DND-41 (cell line): Measurements from ENCODE around the gene PLA2G2D.

Experiments used
- ATAC-seq: fragments of 200-7000 bp; cut with Tn5 transposase; 3 replicates; pipeline ENCODE4 v1.9.1; 2021; ENCODE audit warnings: low read depth; ENCODE audit not compliant: insufficient read depth
- DNase-seq: peaks from one replicate; pipeline ENCODE4 v3.0.0-alpha.2; 2020
- H2AFZ ChIP-seq: 2 replicates; pipeline ENCODE4 v1.6.0; 2012; ENCODE audit warnings: low read depth, low read length
- H3K27ac ChIP-seq: 2 replicates; pipeline ENCODE4 v1.5.1; 2012; ENCODE audit warnings: low read length, inconsistent platforms
- H3K27me3 ChIP-seq: fragments of 200-600 bp; sonication (generic); 2 replicates; pipeline ENCODE4 v1.6.0; 2012; ENCODE audit warnings: low read length, mild to moderate bottlenecking, inconsistent platforms; ENCODE audit not compliant: insufficient read depth, poor library complexity
- H3K36me3 ChIP-seq: 2 replicates; pipeline ENCODE4 v1.5.1; 2012; ENCODE audit warnings: low read length, inconsistent platforms; ENCODE audit not compliant: insufficient read depth
- H3K4me1 ChIP-seq: 2 replicates; pipeline ENCODE4 v1.5.1; 2012; ENCODE audit warnings: mild to moderate bottlenecking, low read length; ENCODE audit not compliant: insufficient read depth
- H3K4me2 ChIP-seq: 2 replicates; pipeline ENCODE4 v1.6.0; 2012; ENCODE audit warnings: mild to moderate bottlenecking, moderate library complexity, low read length, inconsistent platforms; ENCODE audit not compliant: insufficient read depth
- H3K4me3 ChIP-seq, 2 experiments: fragments of 200-600 bp in 1 of 2; shearing (Covaris generic) in 1 of 2; 2 replicates each; pipeline ENCODE4 v1.5.1; 2012 to 2016; ENCODE audit warnings: inconsistent platforms in 2 of 2, low read length in 2 of 2, mild to moderate bottlenecking in 2 of 2, low read depth in 1 of 2, moderate library complexity in 1 of 2
- H3K79me2 ChIP-seq: 2 replicates; pipeline ENCODE4 v1.6.0; 2012; ENCODE audit warnings: low read length, inconsistent platforms; ENCODE audit not compliant: insufficient read depth
- H3K9ac ChIP-seq: 2 replicates; pipeline ENCODE4 v1.6.0; 2012; ENCODE audit warnings: low read depth, mild to moderate bottlenecking, inconsistent platforms, low read length, moderate library complexity
- H3K9me3 ChIP-seq: 2 replicates; pipeline ENCODE4 v1.5.1; 2012; ENCODE audit warnings: low read length, moderate library complexity, mild to moderate bottlenecking, inconsistent platforms; ENCODE audit not compliant: insufficient read depth, severe bottlenecking
- H4K20me1 ChIP-seq: 2 replicates; pipeline ENCODE4 v1.6.0; 2012; ENCODE audit warnings: low read length; ENCODE audit not compliant: insufficient read depth
- EZH2 ChIP-seq: IDR thresholded peaks from 3 replicates; pipeline ENCODE4 v1.6.1; 2012; ENCODE audit warnings: borderline replicate concordance, low read depth, mild to moderate bottlenecking, moderate library complexity, low read length, inconsistent platforms; ENCODE audit not compliant: severe bottlenecking
- TF ChIP-seq, protein P1 (sequence below): IDR thresholded peaks from 2 replicates; pipeline ENCODE4 v1.5.1; 2012; ENCODE audit warnings: borderline replicate concordance, low read length, moderate library complexity, mild to moderate bottlenecking; ENCODE audit not compliant: poor library complexity, severe bottlenecking; ENCODE audit errors: extremely low read depth

Gene PLA2G2D

GRCh38 chr1:20072771-20073170 is 46.6 kb downstream of the PLA2G2D start:
- Histone ChIP-seq H4K20me1 (no peaks in the 10 kb centered on the region), H3K4me2 (no peak overlapping the region), H3K79me2 (no peaks in the 10 kb centered on the region), H3K27ac (no peak overlapping the region), H3K4me1 (no peaks in the 10 kb centered on the region), H2AFZ (no peak overlapping the region), H3K4me3 (no peak overlapping the region), H3K27me3 (no peaks in the 10 kb centered on the region), H3K9ac (no peak overlapping the region), H3K36me3 (no peaks in the 10 kb centered on the region), H3K9me3 (no peaks in the 10 kb centered on the region)
- DNase-seq (no peak), ATAC-seq (no peak)
- TF ChIP-seq, protein P1, sequence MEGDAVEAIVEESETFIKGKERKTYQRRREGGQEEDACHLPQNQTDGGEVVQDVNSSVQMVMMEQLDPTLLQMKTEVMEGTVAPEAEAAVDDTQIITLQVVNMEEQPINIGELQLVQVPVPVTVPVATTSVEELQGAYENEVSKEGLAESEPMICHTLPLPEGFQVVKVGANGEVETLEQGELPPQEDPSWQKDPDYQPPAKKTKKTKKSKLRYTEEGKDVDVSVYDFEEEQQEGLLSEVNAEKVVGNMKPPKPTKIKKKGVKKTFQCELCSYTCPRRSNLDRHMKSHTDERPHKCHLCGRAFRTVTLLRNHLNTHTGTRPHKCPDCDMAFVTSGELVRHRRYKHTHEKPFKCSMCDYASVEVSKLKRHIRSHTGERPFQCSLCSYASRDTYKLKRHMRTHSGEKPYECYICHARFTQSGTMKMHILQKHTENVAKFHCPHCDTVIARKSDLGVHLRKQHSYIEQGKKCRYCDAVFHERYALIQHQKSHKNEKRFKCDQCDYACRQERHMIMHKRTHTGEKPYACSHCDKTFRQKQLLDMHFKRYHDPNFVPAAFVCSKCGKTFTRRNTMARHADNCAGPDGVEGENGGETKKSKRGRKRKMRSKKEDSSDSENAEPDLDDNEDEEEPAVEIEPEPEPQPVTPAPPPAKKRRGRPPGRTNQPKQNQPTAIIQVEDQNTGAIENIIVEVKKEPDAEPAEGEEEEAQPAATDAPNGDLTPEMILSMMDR: no peak
- no peak for TF ChIP-seq EZH2

GRCh38 chr1:20071416-20071815 is 47.9 kb downstream of the PLA2G2D start:
- H3K36me3 ChIP-seq: no peaks in the 10 kb centered on the region
- no peaks in the 10 kb centered on the region for H3K79me2 ChIP-seq
- H3K4me1 ChIP-seq: no peaks in the 10 kb centered on the region
- H3K27me3 ChIP-seq: no peaks in the 10 kb centered on the region
- H3K9ac ChIP-seq: no peak overlapping the region
- no peak for ATAC-seq
- no peak for DNase-seq
- no peak overlapping the region for H3K4me2 ChIP-seq
- H3K4me3 ChIP-seq: no peak overlapping the region
- no peaks in the 10 kb centered on the region for H3K9me3 ChIP-seq
- H3K27ac ChIP-seq: no peak overlapping the region
- H2AFZ ChIP-seq: no peak overlapping the region
- no peaks in the 10 kb centered on the region for H4K20me1 ChIP-seq
- TF ChIP-seq EZH2: no peak
- TF ChIP-seq, protein P1: no peak

- ATAC-seq (no peak), DNase-seq (no peak)
- Histone ChIP-seq H4K20me1 (no peaks in the 10 kb centered on the region), H3K9me3 (no peaks in the 10 kb centered on the region), H3K4me2 (no peak overlapping the region), H3K36me3 (no peaks in the 10 kb centered on the region), H3K4me1 (no peaks in the 10 kb centered on the region), H3K9ac (no peak overlapping the region), H2AFZ (no peak overlapping the region), H3K79me2 (no peaks in the 10 kb centered on the region), H3K27me3 (peaks cover 3% of the 10 kb centered on the region), H3K27ac (no peak overlapping the region), H3K4me3 (no peak overlapping the region)
- TF ChIP-seq, protein P1: no peak
- TF ChIP-seq EZH2: no peak
Measured at GRCh38 chr1:20070357-20070756, 49.0 kb downstream of the PLA2G2D start.

GRCh38 chr1:20069874-20070273 is 49.5 kb downstream of the PLA2G2D start, which contains the start of gene PLA2G5:
Gene PLA2G5, plus strand, starts transcription at chr1:20070194. Its CDS starts 14,637 bp downstream, at chr1:20084831.
- no peak within 1 kb of the TSS for H2AFZ ChIP-seq
- H3K36me3 ChIP-seq: no peaks in the 10 kb centered on the region
- ATAC-seq: no peak
- no peaks in the 10 kb centered on the region for H3K9me3 ChIP-seq
- no peak within 1 kb of the TSS for H3K27ac ChIP-seq
- H3K4me2 ChIP-seq: no peak within 1 kb of the TSS
- no peaks in the 10 kb centered on the region for H3K79me2 ChIP-seq
- TF ChIP-seq, protein P1: no peak
- TF ChIP-seq EZH2: no peak
- no peak within 1 kb of the TSS for H3K9ac ChIP-seq
- peaks cover 3% of the 10 kb centered on the region for H3K27me3 ChIP-seq
- no peak within 1 kb of the TSS for H3K4me3 ChIP-seq
- no peak for DNase-seq
- no peaks in the 10 kb centered on the region for H3K4me1 ChIP-seq
- no peaks in the 10 kb centered on the region for H4K20me1 ChIP-seq
